HepG2 (cell line): ENCODE results near the gene MBLAC1. TPM values are rescaled to one million over a fixed set of nuclear protein-coding genes. Genes with fewer than 3 reads are reported as not detected.

Experiments used
- FOXA3 ChIP-seq: IDR thresholded peaks from 2 replicates; pipeline ENCODE4 v1.6.1; 2016; ENCODE audit warnings: missing genetic modification reagents, missing compliant biosample characterization
- HIVEP1 ChIP-seq: sonication (generic); formaldehyde crosslinking; IDR thresholded peaks from 2 replicates; pipeline ENCODE4 v1.4.0; 2020; ENCODE audit warnings: mild to moderate bottlenecking, missing genetic modification reagents
- HOXD1 ChIP-seq: sonication (generic); formaldehyde crosslinking; IDR thresholded peaks from 2 replicates; pipeline ENCODE4 v1.5.0; 2020; ENCODE audit warnings: missing genetic modification reagents
- KDM3A ChIP-seq: IDR thresholded peaks from 2 replicates; pipeline ENCODE4 v1.6.1; 2018; ENCODE audit warnings: low read depth, missing compliant biosample characterization
- MAZ ChIP-seq, 2 experiments: sonication (generic) in 1 of 2; formaldehyde crosslinking in 1 of 2; IDR thresholded peaks; 2 replicates each; pipeline versions ENCODE4 v1.5.0 to v1.6.1; 2012 to 2020; ENCODE audit warnings: low read depth in 2 of 2, mild to moderate bottlenecking in 2 of 2, borderline replicate concordance in 1 of 2, improper control_type of control experiment in 1 of 2, low read length in 1 of 2, missing genetic modification reagents in 1 of 2, moderate library complexity in 1 of 2
- POLR2AphosphoS2 ChIP-seq: IDR thresholded peaks from 2 replicates; pipeline ENCODE4 v1.6.1; 2011; ENCODE audit warnings: low read depth, low read length, improper control_type of control experiment
- PPARG ChIP-seq: conservative IDR thresholded peaks from 2 replicates; pipeline ENCODE4 v1.6.1; 2016; ENCODE audit warnings: missing biosample characterization, missing genetic modification reagents
- SPEN ChIP-seq: sonication (generic); formaldehyde crosslinking; IDR thresholded peaks from 2 replicates; pipeline ENCODE4 v1.5.1; 2020; ENCODE audit warnings: low read depth, mild to moderate bottlenecking, missing genetic modification reagents
- ZBTB38 ChIP-seq: sonication (generic); formaldehyde crosslinking; IDR thresholded peaks from 2 replicates; pipeline ENCODE4 v1.5.1; 2020; ENCODE audit warnings: mild to moderate bottlenecking, missing genetic modification reagents
- ZNF530 ChIP-seq: sonication (generic); formaldehyde crosslinking; IDR thresholded peaks from 2 replicates; pipeline ENCODE4 v1.5.0; 2020; ENCODE audit warnings: low read depth, mild to moderate bottlenecking, missing genetic modification reagents
- ZNF83 ChIP-seq: sonication (generic); formaldehyde crosslinking; IDR thresholded peaks from 2 replicates; pipeline ENCODE4 v1.4.0; 2020; ENCODE audit warnings: missing genetic modification reagents, mild to moderate bottlenecking, borderline replicate concordance
- polyA plus RNA-seq, 8 experiments: library from polyadenylated mRNA; depleted of rRNA in 3 of 8; stranded (reverse) in 7 of 8; unstranded in 1 of 8; fragments of >200 nt; fragmentation: Illumina TruSeq in 4 of 8; extraction: Trizol in 4 of 8; gene quantifications; 2 replicates each; pipeline versions ENCODE4 v1.2.1 to v1.2.3, GENCODE V29; 2011 to 2016; ENCODE audit warnings: low read depth in 4 of 8, missing spikeins in 1 of 8, mixed read lengths in 1 of 8; ENCODE audit not compliant: insufficient read depth in 1 of 8
- total RNA-seq, 5 experiments: library from RNA; depleted of rRNA; stranded (reverse); fragments of >200 nt; fragmentation: Illumina TruSeq; extraction: Trizol; gene quantifications; 2 replicates each; pipeline ENCODE4 v1.2.3, GENCODE V29; 2016; ENCODE audit warnings: low read depth in 1 of 5
- TF ChIP-seq, protein P1 (sequence below): sonication (generic); formaldehyde crosslinking; IDR thresholded peaks from 2 replicates; pipeline ENCODE4 v1.4.0; 2020; ENCODE audit warnings: missing genetic modification reagents, mild to moderate bottlenecking, borderline replicate concordance
- TF ChIP-seq, protein P2 (sequence below): sonication (generic); formaldehyde crosslinking; IDR thresholded peaks from 2 replicates; pipeline ENCODE4 v1.4.0; 2020; ENCODE audit warnings: missing genetic modification reagents
- TF ChIP-seq, protein P3 (sequence below): IDR thresholded peaks from 2 replicates; pipeline ENCODE4 v1.6.1; 2018; ENCODE audit warnings: missing genetic modification reagents, mild to moderate bottlenecking, missing compliant biosample characterization
- TF ChIP-seq, protein P4 (sequence below): fragments of 450-650 bp; IDR thresholded peaks from 2 replicates; pipeline ENCODE4 v1.6.1; 2016
- TF ChIP-seq, protein P5 (sequence below): sonication (generic); formaldehyde crosslinking; IDR thresholded peaks from 2 replicates; pipeline ENCODE4 v1.5.0; 2020; ENCODE audit warnings: missing genetic modification reagents
- TF ChIP-seq, protein P6 (sequence below): sonication (generic); formaldehyde crosslinking; IDR thresholded peaks from 2 replicates; pipeline ENCODE4 v1.4.0; 2020; ENCODE audit warnings: missing genetic modification reagents

Gene MBLAC1
- total and polyA plus RNA-seq, 2 of the 13 experiments (the other 11 are each of a cell fraction or from before 2014, with no cell fraction given): 0.79 to 2.1 TPM

DNA sequence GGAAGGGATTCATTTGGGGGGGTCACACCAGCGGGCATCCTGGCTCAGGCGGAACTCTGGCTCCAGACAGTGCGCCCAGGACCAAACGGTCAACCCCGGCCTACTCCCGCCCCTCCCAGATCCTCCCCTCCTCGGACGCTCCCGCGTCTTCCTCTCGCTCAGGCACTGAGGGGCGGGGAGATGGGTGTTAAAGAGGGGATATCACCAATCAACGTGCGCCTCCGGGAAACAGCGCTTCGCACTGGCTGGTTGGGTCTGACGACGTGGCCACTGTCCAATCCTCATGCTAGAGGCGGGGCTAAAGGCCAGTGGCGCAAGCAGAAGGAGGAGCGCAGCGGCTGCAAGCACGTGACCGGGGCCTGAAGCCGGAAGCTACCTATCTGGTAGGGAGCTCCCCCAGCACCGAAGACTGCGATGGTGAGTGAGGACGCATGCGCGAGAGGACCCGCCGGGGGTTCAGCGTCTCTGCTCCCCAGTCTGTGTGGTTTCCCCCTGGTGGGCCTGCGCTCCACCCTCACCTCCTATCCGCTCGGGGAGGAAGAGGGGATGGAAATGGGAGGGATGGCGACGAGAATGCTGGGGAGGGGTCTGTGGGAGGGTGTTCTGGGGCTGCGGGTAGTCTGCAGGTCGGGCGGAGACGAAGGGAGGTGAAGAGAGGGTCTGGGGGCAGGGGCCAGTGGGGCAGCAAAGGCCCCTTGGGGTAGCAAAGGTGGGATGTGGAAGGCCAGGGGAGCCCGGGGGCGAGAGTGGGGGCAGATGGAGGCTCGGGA, 22.0 kb downstream of the MBLAC1 start, which contains the start of gene LAMTOR4 (continued):
- TF ChIP-seq, protein P1, sequence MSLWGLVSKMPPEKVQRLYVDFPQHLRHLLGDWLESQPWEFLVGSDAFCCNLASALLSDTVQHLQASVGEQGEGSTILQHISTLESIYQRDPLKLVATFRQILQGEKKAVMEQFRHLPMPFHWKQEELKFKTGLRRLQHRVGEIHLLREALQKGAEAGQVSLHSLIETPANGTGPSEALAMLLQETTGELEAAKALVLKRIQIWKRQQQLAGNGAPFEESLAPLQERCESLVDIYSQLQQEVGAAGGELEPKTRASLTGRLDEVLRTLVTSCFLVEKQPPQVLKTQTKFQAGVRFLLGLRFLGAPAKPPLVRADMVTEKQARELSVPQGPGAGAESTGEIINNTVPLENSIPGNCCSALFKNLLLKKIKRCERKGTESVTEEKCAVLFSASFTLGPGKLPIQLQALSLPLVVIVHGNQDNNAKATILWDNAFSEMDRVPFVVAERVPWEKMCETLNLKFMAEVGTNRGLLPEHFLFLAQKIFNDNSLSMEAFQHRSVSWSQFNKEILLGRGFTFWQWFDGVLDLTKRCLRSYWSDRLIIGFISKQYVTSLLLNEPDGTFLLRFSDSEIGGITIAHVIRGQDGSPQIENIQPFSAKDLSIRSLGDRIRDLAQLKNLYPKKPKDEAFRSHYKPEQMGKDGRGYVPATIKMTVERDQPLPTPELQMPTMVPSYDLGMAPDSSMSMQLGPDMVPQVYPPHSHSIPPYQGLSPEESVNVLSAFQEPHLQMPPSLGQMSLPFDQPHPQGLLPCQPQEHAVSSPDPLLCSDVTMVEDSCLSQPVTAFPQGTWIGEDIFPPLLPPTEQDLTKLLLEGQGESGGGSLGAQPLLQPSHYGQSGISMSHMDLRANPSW (CRISPR knock-in tag): no peak
- TF ChIP-seq, protein P2, sequence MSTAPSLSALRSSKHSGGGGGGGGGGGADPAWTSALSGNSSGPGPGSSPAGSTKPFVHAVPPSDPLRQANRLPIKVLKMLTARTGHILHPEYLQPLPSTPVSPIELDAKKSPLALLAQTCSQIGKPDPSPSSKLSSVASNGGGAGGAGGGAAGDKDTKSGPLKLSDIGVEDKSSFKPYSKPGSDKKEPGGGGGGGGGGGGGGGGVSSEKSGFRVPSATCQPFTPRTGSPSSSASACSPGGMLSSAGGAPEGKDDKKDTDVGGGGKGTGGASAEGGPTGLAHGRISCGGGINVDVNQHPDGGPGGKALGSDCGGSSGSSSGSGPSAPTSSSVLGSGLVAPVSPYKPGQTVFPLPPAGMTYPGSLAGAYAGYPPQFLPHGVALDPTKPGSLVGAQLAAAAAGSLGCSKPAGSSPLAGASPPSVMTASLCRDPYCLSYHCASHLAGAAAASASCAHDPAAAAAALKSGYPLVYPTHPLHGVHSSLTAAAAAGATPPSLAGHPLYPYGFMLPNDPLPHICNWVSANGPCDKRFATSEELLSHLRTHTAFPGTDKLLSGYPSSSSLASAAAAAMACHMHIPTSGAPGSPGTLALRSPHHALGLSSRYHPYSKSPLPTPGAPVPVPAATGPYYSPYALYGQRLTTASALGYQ (CRISPR knock-in tag): no peak
- TF ChIP-seq PPARG (CRISPR knock-in tag) (0 out of 2 replicates have a peak, but pooled peaks have one; percentile 33), ZNF530 (CRISPR knock-in tag) (no peak), SPEN (CRISPR knock-in tag) (peak; percentile 41; the same call in 1 of the 2 replicates), HIVEP1 (CRISPR knock-in tag) (peak; percentile 65), ZNF83 (CRISPR knock-in tag) (0 out of 2 replicates have a peak, but pooled peaks have one; percentile 51), KDM3A (CRISPR knock-in tag) (peak; percentile 74; the same call in 1 of the 2 replicates), ZBTB38 (CRISPR knock-in tag) (no peak), HOXD1 (0 out of 2 replicates have a peak, but pooled peaks have one; percentile 44), FOXA3 (CRISPR knock-in tag) (peak; percentile 47; the same call in 1 of the 2 replicates), POLR2AphosphoS2 (peak; percentile 53; the same call in 1 of the 2 replicates), MAZ (IDR thresholded peaks at IDR 0.05; ENCODE audit: borderline replicate concordance, low read depth, low read length) (peak; percentile 78; the same call in 1 of the 2 replicates), MAZ (CRISPR knock-in tag; IDR thresholded peaks at IDR 0.05; ENCODE audit: low read depth) (peak; percentile 50; the same call in 1 of the 2 replicates)
- TF ChIP-seq, protein P3, sequence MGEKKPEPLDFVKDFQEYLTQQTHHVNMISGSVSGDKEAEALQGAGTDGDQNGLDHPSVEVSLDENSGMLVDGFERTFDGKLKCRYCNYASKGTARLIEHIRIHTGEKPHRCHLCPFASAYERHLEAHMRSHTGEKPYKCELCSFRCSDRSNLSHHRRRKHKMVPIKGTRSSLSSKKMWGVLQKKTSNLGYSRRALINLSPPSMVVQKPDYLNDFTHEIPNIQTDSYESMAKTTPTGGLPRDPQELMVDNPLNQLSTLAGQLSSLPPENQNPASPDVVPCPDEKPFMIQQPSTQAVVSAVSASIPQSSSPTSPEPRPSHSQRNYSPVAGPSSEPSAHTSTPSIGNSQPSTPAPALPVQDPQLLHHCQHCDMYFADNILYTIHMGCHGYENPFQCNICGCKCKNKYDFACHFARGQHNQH (CRISPR knock-in tag): 0 out of 2 replicates have a peak, but pooled peaks have one; percentile 43
- TF ChIP-seq, protein P4, sequence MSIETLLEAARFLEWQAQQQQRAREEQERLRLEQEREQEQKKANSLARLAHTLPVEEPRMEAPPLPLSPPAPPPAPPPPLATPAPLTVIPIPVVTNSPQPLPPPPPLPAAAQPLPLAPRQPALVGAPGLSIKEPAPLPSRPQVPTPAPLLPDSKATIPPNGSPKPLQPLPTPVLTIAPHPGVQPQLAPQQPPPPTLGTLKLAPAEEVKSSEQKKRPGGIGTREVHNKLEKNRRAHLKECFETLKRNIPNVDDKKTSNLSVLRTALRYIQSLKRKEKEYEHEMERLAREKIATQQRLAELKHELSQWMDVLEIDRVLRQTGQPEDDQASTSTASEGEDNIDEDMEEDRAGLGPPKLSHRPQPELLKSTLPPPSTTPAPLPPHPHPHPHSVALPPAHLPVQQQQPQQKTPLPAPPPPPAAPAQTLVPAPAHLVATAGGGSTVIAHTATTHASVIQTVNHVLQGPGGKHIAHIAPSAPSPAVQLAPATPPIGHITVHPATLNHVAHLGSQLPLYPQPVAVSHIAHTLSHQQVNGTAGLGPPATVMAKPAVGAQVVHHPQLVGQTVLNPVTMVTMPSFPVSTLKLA: peak; percentile 55
- TF ChIP-seq, protein P5, sequence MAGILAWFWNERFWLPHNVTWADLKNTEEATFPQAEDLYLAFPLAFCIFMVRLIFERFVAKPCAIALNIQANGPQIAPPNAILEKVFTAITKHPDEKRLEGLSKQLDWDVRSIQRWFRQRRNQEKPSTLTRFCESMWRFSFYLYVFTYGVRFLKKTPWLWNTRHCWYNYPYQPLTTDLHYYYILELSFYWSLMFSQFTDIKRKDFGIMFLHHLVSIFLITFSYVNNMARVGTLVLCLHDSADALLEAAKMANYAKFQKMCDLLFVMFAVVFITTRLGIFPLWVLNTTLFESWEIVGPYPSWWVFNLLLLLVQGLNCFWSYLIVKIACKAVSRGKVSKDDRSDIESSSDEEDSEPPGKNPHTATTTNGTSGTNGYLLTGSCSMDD (CRISPR knock-in tag): no peak
- TF ChIP-seq, protein P6, sequence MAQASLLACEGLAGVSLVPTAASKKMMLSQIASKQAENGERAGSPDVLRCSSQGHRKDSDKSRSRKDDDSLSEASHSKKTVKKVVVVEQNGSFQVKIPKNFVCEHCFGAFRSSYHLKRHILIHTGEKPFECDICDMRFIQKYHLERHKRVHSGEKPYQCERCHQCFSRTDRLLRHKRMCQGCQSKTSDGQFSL: peak; percentile 48; the same call in 1 of the 2 replicates
